NCI-H2029 treated with DMSO at 0.1 percent for 48 hours (cell line): Measurements from ENCODE around the gene FMN2.
"Not testable (repeated sequence)": the region's sequence is repeated elsewhere in the genome, so short reads cannot be mapped to it uniquely, and the experiment has no call there.

Experiments used
- DNase-seq: peaks from one replicate; lab custom pipeline; 2025; lab: John Stamatoyannopoulos, UW

The FMN2 gene

DNA sequence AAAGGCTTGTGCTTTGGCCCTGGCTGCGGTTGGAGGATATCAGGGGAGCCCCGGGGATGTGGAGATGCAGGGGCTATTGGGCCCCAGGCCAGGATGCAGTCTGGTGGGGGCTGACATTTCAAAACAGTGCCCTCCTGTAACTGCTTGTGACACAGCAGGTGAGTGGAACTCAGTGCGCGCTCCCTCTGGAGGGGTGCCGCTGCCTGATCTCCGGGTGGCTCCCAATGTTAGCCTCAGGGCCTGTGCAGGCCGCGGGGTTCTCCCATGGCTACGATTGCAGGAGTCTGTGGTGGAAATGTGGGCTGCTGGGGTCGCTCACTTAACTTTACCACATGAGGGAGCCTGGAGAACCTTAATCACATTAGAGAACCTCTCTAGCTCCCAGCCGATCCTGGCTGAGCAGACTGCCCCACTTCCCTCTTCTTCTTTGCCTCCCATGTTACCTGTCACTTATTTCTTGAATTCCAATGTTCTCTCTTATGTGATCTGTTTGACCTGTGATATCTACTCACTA, 163.2 kb downstream of the FMN2 start:
- no peak for DNase-seq

- DNase-seq = no peak
These were observed 164.2 kb downstream of the FMN2 start for GRCh38 chr1:240255922-240256321.

DNA sequence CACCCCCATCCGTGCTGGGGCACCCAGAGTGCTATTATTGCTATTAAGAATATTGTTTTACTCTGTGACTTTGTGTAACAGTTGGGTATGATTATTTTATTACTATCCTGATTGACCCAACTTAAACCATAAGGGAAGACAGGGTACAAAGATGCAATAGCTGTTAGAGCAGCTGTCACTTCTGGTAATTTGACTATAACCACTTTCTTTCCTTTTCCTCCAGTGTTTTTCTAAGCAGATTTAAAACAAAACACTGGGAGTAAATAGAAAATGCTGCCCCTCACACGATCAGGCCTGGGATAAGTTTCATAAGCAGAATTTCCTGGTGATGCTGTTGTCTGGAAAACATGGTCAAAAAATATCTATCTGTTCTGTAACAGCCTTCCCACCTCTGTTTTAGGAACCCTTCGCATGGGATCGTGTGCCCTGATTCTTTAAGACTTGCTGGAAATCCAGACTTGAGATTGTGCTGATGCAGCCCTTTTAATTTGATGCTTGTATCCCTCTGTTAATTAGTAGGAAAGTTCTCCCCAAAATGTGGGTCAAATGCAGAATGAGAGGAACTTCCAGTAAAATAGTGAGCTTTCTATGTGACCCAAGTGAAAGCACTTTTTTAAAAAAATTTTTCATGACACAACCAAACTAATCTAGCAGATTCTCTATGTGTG, 165.3 kb downstream of the FMN2 start:
- no peak for DNase-seq

- DNase-seq = no peak
These were observed 167.2 kb downstream of the FMN2 start for GRCh38 chr1:240258910-240259309.

GRCh38 chr1:240264494-240264893, 172.8 kb downstream of the FMN2 start:
- DNase-seq = not testable (repeated sequence)

DNA sequence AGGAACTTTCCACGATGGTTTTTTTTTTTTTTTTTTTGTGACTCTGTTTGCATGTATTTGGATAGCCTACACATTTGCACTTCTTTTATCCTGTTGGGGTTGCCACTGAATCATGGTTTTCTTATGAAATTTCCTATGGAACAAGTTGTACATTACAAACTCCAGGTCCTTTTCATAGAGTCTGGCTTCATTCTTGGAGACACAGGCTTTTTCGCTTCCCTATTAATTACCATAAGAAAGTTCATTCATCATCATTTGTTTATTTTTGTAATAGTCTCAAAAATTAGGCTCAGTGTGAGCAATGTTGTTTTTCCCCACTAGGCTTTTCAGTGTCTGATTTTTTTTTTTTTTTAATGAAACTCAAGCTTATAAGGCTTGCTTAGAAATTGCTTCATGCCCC, 179.4 kb downstream of the FMN2 start:
- no peak for DNase-seq

- no peak for DNase-seq
These were observed 182.9 kb downstream of the FMN2 start for GRCh38 chr1:240274569-240274968.

- not testable (repeated sequence) for DNase-seq
These were observed 183.5 kb downstream of the FMN2 start for GRCh38 chr1:240275219-240275618.

GRCh38 chr1:240278082-240278481, 186.4 kb downstream of the FMN2 start:
- no peak for DNase-seq

DNA sequence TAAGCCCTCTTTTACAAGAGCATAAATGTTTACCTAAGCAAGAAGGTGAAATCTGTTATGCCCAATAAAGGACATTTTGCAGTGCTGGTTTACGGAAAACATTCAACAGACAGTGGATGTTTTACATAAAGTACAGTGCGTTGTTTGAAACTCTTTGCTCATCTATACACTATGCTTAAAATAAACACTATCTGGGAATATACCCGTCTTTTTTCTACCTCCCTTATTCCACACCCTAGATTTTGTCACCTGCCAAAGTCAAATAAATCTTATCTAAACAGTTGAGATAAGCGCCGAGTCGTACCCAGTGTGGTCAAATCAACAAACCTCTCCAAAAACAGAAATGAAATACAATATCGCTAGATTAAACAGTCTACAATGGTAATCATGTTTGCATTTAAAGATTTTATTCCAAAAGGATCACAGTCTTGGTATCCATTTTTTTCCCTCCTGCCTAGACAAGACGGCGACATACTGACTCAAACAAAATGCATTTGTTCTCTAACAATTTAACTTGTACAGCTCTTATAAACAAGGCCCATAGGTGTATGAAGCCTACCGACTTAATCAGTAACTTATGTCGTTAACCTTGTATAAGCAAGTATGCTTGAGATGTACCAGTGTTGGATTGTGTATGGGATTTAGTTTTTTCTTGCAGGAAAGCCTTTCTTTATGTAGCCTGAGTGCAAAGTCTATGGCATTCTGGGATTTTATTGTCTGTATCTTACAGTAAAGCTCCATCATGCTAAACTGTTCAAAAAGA, 189.1 kb downstream of the FMN2 start:
- DNase-seq = peak; percentile 55

- DNase-seq = no peak
These were observed 190.6 kb downstream of the FMN2 start for GRCh38 chr1:240282061-240282830.

GRCh38 chr1:240284656-240285414, 193.2 kb downstream of the FMN2 start:
- DNase-seq = no peak

GRCh38 chr1:240285540-240285939, 193.9 kb downstream of the FMN2 start:
- DNase-seq = no peak

- DNase-seq = no peak
These were observed 196.0 kb downstream of the FMN2 start for GRCh38 chr1:240287722-240288121.

- DNase-seq = no peak
These were observed 202.0 kb downstream of the FMN2 start for GRCh38 chr1:240293706-240294105.

GRCh38 chr1:240294566-240294965, 202.9 kb downstream of the FMN2 start:
- DNase-seq = no peak

DNA sequence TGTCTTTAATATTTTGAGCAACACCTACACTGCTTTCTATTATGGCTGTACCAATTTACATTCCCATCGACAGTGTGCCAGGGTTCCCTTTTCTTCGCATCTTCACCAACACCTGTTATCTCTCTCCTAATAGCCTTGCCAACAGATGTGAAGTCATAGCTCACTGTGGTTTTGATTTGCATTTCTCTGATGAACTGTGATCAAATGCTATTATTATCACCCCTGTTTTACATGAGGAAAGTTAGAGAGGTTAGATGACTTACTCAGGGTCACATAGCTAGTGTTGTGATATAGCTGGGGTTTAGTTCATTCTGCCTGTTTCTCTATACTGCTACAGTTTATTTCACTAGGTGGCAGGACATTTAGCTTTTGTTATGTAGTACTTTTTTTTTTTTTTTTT, 204.1 kb downstream of the FMN2 start:
- DNase-seq = no peak

- DNase-seq = no peak
These were observed 212.8 kb downstream of the FMN2 start for GRCh38 chr1:240304466-240304865.

- DNase-seq = no peak
These were observed 215.0 kb downstream of the FMN2 start for GRCh38 chr1:240306673-240307072.

GRCh38 chr1:240308096-240308495, 216.4 kb downstream of the FMN2 start:
- DNase-seq = no peak

DNA sequence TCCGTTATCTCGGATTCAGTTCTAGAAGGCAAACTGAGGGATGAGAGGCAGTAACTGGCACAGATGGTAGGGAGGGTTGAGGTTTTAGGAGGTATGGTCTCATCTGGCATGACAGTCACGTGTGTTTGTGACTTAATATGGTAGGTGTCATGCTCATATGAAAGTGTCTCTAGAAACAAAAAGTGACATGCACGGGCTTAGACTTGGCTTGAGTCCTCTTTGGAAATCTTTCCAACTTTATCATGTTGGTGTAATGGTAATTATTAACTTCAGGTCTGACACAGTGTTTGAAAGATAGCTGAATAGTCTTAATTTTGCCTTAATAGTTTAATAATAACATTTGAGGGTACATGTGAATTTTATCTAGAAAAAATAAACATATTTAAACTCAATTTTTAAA, 218.1 kb downstream of the FMN2 start:
- DNase-seq = no peak
